ENCODE data around the gene UBD.

The UBD gene
- long read RNA-seq, result 0 reads

GRCh38 chr6:29559524-29560287 is at the start of gene UBD:
Gene UBD (minus strand): TSS chr6:29559732. CDS start chr6:29559701, 31 bp downstream.
- H3K4me3 ChIP-seq (replicated peaks; ENCODE audit: insufficient read depth, low read length), result no peak within 1 kb of the TSS
- peaks cover 7% of the 10 kb centered on the region for H3K27me3 ChIP-seq (ENCODE audit: insufficient read depth, poor library complexity, severe bottlenecking)

GRCh38 chr6:29608131-29608530 is 48.6 kb upstream of the UBD start:
- Histone ChIP-seq H3K27ac (replicated peaks) (no peak overlapping the region), H3K27me3 (ENCODE audit: insufficient read depth, poor library complexity, severe bottlenecking) (no peaks in the 10 kb centered on the region), H3K4me3 (replicated peaks; ENCODE audit: insufficient read depth, low read length) (no peak overlapping the region)
- no peak for TF ChIP-seq GABPA (IDR thresholded peaks at IDR 0.05; ENCODE audit: low read depth)
- TF ChIP-seq SPI1 (IDR thresholded peaks at IDR 0.05; ENCODE audit: borderline replicate concordance, low read depth), result no peak
- no peak for TF ChIP-seq POLR2AphosphoS5 (IDR thresholded peaks at IDR 0.05; ENCODE audit: low read depth)
- TF ChIP-seq REST (IDR thresholded peaks at IDR 0.05; ENCODE audit: insufficient replicate concordance, low read depth), result no peak
- TF ChIP-seq CTCF (IDR thresholded peaks at IDR 0.05; ENCODE audit: insufficient read depth, low read length), result no peak
- DNase-seq (ENCODE audit: low read depth in 1 of 2, low spot score in 1 of 2), result no peak

More at GRCh38 chr6:29559524-29560287, at the start of gene UBD:
- H3K27ac ChIP-seq (replicated peaks), result no peak within 1 kb of the TSS
- TF ChIP-seq SPI1 (IDR thresholded peaks at IDR 0.05; ENCODE audit: borderline replicate concordance, low read depth), result no peak
- TF ChIP-seq REST (IDR thresholded peaks at IDR 0.05; ENCODE audit: insufficient replicate concordance, low read depth), result no peak
- no peak for TF ChIP-seq CTCF (IDR thresholded peaks at IDR 0.05; ENCODE audit: insufficient read depth, low read length)
- no peak for TF ChIP-seq GABPA (IDR thresholded peaks at IDR 0.05; ENCODE audit: low read depth)
- no peak for TF ChIP-seq POLR2AphosphoS5 (IDR thresholded peaks at IDR 0.05; ENCODE audit: low read depth)
- DNase-seq (ENCODE audit: low read depth in 1 of 2, low spot score in 1 of 2), result no peak

GRCh38 chr6:29603930-29604329 is 44.4 kb upstream of the UBD start:
- H3K27me3 ChIP-seq (ENCODE audit: insufficient read depth, poor library complexity, severe bottlenecking), result peaks cover 2% of the 10 kb centered on the region
- no peak overlapping the region for H3K4me3 ChIP-seq (replicated peaks; ENCODE audit: insufficient read depth, low read length)
- no peak for DNase-seq (ENCODE audit: low read depth in 1 of 2, low spot score in 1 of 2)
- TF ChIP-seq REST (IDR thresholded peaks at IDR 0.05; ENCODE audit: insufficient replicate concordance, low read depth) (no peak), POLR2AphosphoS5 (IDR thresholded peaks at IDR 0.05; ENCODE audit: low read depth) (no peak), SPI1 (IDR thresholded peaks at IDR 0.05; ENCODE audit: borderline replicate concordance, low read depth) (no peak), GABPA (IDR thresholded peaks at IDR 0.05; ENCODE audit: low read depth) (no peak), CTCF (IDR thresholded peaks at IDR 0.05; ENCODE audit: insufficient read depth, low read length) (no peak)
- no peak overlapping the region for H3K27ac ChIP-seq (replicated peaks)
